ENCODE data around the gene PROC.

The PROC gene

DNA sequence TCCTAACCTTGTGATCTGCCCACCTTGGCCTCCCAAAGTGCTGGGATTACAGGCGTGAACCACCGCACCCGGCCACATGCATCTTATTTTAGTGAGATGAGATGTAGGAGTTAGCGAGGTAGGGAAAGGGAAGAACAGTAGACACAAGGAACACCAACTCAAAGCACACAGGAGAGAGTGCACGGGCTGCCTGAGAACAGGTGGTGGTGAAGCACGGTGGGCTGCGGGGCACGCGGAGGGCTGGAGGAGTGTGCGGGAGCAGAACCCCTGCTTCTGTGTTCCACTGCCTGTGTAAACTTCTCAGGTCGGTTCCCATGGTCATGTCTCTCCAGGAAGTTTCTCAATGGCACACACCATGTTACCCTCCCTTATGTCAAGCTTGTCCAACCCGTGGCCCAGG lies 38.7 kb downstream of the PROC start:
- DNase-seq (ENCODE audit: low spot score), result no peak

DNA sequence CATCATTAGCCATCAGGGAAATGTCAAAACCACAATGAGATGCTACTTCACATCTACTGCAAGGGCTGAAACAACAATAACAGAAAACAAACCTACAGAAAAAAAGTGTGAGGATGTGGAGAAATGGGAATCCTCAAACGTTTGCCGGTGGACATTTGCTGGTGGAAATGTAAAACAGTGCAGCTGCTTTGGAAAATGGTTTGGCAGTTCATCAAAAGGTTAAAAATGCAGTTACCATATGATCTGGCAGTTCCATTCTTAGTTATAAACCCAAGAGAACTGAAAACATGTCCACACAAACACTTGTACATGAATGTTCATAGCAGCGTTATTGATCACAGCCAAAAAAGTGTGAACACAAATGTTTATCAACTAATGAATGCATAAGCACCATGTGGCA lies 44.2 kb downstream of the PROC start:
- DNase-seq (ENCODE audit: low spot score), result no peak

DNA sequence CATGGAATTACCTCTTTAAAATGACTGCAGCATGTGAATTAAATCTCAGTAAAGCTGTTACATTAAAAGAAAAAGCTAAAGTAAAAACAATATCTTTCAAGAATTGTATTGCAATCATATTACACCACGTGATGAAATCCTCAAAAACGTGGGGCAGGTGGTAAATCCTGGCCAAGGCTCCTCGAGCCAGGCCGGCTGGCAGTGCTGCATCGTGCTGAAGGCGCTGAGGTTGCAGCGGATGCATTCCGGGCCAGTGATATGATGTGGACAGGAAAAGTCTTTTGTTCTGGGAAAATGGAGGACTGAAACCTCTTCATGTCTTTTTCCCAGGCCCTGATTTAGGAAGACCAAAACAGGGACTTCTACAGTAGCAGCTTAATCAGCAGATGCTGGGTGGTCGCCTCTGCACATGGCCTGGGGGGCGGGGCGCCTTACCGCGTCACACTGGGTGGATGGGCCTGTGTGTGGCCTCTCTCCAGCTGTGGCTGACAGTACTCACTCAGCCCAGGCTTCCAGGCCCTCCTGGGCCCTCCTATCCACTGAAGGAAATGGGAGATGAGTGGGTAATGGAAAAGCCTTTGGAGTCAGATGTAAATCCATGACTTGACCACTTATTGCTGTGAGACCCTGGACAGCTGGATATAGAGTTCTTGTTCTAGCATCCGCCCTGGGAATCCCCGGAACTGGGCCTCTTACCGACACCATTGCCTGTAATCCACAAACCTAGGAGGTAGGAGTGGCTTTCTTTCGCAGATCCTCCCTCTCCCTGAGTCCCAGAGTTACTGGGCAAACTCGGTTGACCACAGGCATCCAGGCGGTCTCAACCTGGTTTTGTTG lies 45.1 kb downstream of the PROC start:
- no peak for DNase-seq (ENCODE audit: low spot score)

DNA sequence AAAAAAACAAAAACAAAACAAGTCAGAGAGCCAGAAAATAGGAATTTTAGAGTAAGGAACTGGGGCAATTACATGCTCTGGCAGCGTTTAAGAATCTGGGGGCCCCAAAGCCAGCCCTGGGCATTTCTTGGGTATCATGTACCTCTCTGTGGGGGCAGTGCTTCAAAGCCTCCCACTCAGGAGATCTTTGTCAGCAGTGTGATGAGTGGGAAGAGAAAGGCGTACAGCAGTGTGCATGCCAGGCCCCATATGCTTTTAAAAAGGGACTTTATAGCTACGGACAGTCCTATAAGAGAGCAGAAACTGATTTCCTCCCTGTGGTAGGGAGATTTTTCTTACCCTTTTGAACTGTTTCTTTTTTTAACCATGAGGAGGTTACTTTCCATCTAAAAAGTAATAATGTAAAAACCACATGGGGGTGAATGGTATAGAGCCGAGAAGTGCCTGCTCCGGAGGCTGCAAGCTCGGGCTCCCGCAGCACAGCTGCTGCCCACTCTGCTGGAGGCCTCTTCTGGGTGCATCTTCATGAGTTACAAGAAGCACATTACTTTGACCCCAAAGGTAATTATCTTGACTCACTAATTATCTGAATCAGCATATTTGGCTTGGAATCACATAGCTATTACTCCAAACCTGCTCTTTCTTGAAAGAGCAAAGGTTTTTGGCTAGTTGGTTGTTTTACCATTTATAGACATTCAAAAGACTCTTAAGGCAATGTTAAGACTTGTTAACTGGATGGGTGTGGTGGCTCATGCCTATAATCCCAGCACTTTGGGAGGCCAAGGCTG lies 46.4 kb downstream of the PROC start:
- DNase-seq (ENCODE audit: low spot score), result no peak

DNA sequence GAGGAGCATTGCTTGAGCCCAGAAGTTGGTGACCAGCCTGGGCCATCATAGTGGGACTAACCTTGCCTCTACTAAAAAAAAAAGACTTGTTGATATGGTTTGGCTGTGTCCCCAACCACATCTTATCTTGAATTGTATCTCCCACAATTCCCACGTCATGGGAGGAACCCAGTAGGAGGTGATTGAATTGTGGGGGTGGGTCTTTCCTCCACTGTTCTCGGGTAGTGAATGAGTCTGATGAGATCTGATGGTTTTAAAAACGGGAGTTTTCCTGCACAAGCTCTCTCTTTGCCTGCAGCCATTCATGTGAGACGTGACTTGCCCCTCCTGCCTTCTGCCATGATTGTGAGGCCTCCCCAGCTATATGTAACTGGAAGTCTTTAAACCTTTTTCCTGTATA lies 47.0 kb downstream of the PROC start:
- DNase-seq (ENCODE audit: low spot score), result no peak

DNA sequence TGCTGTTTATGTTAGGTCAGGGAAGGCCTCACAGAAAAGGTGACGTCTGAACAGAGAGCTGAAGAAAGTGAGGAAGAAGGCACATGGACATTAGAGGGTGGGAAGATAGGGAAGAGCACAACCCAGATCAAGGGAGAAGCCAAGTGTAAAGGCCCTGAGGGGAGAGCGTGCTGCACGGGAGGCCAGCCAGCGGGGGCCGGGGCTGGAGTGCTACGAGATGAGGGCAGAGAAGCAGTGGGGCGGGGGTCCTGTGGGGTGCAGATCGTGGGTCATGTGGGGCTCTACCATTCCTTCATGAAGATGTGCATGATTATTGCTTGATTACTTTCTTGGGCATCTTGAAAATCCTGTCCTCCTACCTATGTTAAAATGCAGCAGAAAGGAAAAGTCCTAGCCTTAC lies 50.8 kb downstream of the PROC start:
- no peak for DNase-seq (ENCODE audit: low spot score)

DNA sequence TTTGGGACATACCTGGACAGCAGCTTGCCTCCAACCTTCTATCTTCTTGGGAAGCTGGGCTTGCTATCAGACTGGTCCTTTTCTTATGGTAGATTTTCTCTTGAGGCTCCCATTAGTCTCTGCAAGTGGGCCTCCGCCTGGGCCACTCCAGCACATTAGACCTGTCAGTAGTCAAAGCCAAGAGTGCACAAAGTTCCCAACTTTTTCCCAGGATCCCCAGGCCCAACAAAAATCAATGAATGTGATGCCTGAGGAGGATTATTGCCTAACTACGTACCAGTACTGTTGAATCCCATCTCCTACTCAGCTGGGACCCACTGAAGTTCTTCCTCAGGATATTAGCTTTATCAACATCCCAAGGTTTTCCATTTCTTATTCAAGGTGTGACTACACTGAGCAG lies 51.7 kb downstream of the PROC start:
- no peak for DNase-seq (ENCODE audit: low spot score)

DNA sequence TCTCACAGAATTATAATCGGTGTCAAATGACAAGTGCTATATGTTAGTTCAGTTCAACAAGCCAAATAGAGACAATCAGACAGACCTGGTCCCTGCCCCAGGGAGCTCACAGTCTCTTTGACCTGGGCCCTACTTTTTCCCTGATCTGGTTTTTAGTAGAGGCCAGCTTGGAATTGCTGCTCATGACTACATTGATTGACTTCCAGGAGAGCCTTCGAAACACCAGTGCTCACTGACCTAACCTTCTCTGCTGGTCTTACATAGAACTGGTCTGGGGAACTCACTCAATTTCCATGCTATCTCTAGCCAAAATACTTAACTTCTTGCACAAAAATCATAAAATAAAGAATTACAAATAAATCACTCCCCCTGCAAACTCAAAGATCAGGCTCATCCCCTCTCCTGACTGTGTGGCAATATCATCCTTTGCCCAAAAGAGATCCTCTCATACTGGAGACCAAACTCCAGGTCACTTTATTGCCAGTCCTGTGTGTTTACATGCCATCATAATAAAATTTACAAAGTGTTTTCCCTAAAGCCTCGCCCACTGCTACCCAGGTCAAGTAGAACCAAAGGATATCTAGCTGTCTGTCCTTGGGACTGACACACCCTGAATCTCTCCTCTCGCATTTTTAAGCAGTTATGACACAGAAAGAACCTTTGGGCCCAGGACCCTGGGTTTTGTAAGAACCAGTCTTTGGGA lies 53.2 kb downstream of the PROC start:
- DNase-seq (ENCODE audit: low spot score), result no peak

DNA sequence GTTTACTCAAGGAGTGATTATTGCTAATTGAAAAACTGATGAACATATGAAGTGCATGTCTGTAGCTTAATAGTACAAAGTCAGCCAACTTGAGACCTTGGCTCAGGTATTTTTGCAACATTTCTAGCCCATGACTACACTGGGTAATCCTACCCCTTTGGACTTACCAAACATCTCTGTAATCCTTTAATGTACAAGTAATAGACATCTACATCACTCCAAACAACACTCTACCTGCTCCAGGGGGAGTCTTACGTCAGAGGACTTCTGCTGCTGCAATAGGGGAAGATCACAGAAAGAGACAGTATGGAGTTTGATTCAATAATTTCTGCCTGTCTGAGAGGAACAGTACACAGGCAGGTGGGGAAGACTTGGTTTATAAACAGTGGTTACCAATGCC lies 54.0 kb downstream of the PROC start:
- no peak for DNase-seq (ENCODE audit: low spot score)

DNA sequence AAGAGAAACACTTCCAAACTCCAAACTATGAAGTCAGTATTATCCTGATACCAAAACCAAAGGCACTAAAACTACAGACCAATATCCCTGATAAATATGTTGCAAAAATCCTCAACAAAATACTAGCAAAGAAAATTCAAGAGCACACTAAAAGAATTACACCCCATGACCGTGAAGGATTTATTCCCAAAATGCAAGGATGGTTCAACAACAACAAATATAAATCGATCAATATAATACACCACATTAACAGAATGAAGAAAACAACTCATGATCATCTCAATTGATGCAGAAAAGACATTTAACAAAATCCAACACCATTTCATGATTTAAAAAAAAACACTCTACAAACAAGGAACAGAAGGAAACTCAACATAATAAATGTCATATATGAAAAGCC lies 57.6 kb downstream of the PROC start:
- no peak for DNase-seq (ENCODE audit: low spot score)

Data from hematopoietic multipotent progenitor cell treated with erythropoietin and hydrocortisone succinate and interleukin-3 and kit ligand, for 15 days (in vitro differentiated cells).